B cell (primary cell): ENCODE measurements around the gene CCKAR. TPM values are rescaled to one million over a fixed set of nuclear protein-coding genes. Genes with fewer than 3 reads are reported as not detected.

Experiments used
- ATAC-seq: fragments of 200-7000 bp; cut with Tn5 transposase; one replicate; pipeline ENCODE4 v1.10.0; 2021; ENCODE audit warnings: low read depth, mild to moderate bottlenecking, moderate number of reproducible peaks, moderate library complexity
- CTCF ChIA-PET: fragments of 350-600 bp; sonication (Branson Sonifier 250); formaldehyde crosslinking; loops from one replicate; lab custom pipeline; 2021; ENCODE audit warnings: antibody characterized with exemption, inconsistent platforms; lab: Charles Lee
- POLR2A ChIA-PET: fragments of 350-600 bp; sonication (Branson Sonifier 250); formaldehyde crosslinking; loops from one replicate; lab custom pipeline; 2021; ENCODE audit warnings: antibody characterized with exemption; lab: Charles Lee
- DNase-seq: peaks from one replicate; pipeline ENCODE4 v3.0.0; 2013
- H2AFZ ChIP-seq: 2 replicates; pipeline ENCODE4 v1.6.1; 2012; ENCODE audit warnings: mild to moderate bottlenecking, low read depth, low read length; ENCODE audit not compliant: insufficient read depth, poor library complexity, severe bottlenecking
- H3K27ac ChIP-seq, 2 donors: 1 replicate in 1 of 2; 2 replicates in 1 of 2; pipeline ENCODE4 v1.5.1; 2012 to 2013; ENCODE audit warnings: low read length in 2 of 2, mild to moderate bottlenecking in 2 of 2, moderate library complexity in 1 of 2
- H3K27me3 ChIP-seq, 4 experiments: fragments of 200-600 bp in 1 of 4; sonication (generic) in 1 of 4; replicated peaks in 1 of 4; 1 replicate in 2 of 4; 2 replicates in 2 of 4; pipeline versions ENCODE4 v1.6.1 to v1.7.0; 2013 to 2016; ENCODE audit warnings: low read length in 3 of 4, mild to moderate bottlenecking in 2 of 4, mixed read lengths in 1 of 4, moderate library complexity in 1 of 4; ENCODE audit not compliant: insufficient read depth in 4 of 4, control insufficient read depth in 3 of 4; ENCODE audit errors: control extremely low read depth in 1 of 4
- H3K36me3 ChIP-seq, 2 experiments: replicated peaks in 1 of 2; 1 replicate in 1 of 2; 2 replicates in 1 of 2; pipeline versions ENCODE4 v1.6.1 to v1.7.1; 2013; ENCODE audit warnings: low read length in 1 of 2; ENCODE audit not compliant: insufficient read depth in 2 of 2, control insufficient read depth in 1 of 2; ENCODE audit errors: control extremely low read depth in 1 of 2, extremely low read depth in 1 of 2
- H3K4me1 ChIP-seq, 2 donors: fragments of 200-600 bp in 1 of 2; sonication (generic) in 1 of 2; 1 replicate in 1 of 2; 2 replicates in 1 of 2; pipeline versions ENCODE4 v1.5.1 to v1.6.1; 2013 to 2017; ENCODE audit warnings: low read length in 2 of 2; ENCODE audit not compliant: control insufficient read depth in 2 of 2, insufficient read depth in 2 of 2
- H3K4me2 ChIP-seq: replicated peaks from 2 replicates; pipeline ENCODE3; 2012; ENCODE audit warnings: mild to moderate bottlenecking, low read depth, low read length; ENCODE audit not compliant: poor library complexity, severe bottlenecking
- H3K4me3 ChIP-seq, 5 experiments: fragments of 200-600 bp in 1 of 5; sonication (generic) in 1 of 5; 1 replicate in 3 of 5; 2 replicates in 2 of 5; pipeline versions ENCODE4 v1.5.1 to v1.7.0; 2011 to 2016; ENCODE audit warnings: low read length in 4 of 5, mild to moderate bottlenecking in 4 of 5, low read depth in 2 of 5, control low read depth in 1 of 5, moderate library complexity in 1 of 5; ENCODE audit not compliant: insufficient read depth in 1 of 5; ENCODE audit errors: control extremely low read depth in 1 of 5, extremely low read depth in 1 of 5
- H3K79me2 ChIP-seq: fragments of 200-600 bp; sonication (generic); one replicate; pipeline ENCODE4 v1.6.0; 2016; ENCODE audit warnings: low read length; ENCODE audit not compliant: control insufficient read depth, insufficient read depth
- H3K9ac ChIP-seq: fragments of 200-600 bp; sonication (generic); 2 replicates; pipeline ENCODE4 v1.6.1; 2017; ENCODE audit warnings: mild to moderate bottlenecking, low read length, moderate library complexity
- H3K9me3 ChIP-seq, 3 donors: one replicate each; pipeline versions ENCODE4 v1.6.1 to v1.7.1; 2013; ENCODE audit warnings: low read length in 2 of 3; ENCODE audit not compliant: control insufficient read depth in 2 of 3, insufficient read depth in 1 of 3; ENCODE audit errors: control extremely low read depth in 1 of 3
- H4K20me1 ChIP-seq: 2 replicates; pipeline ENCODE4 v1.6.0; 2012; ENCODE audit warnings: mild to moderate bottlenecking, low read length; ENCODE audit not compliant: insufficient read depth, control insufficient read depth, poor library complexity, severe bottlenecking
- H3K27ac Mint-ChIP-seq: one replicate; pipeline ENCODE4 v1.8.0; 2021; ENCODE audit warnings: mixed read lengths
- H3K27me3 Mint-ChIP-seq: one replicate; pipeline ENCODE4 v1.8.0; 2021; ENCODE audit warnings: mixed read lengths
- H3K4me1 Mint-ChIP-seq: one replicate; pipeline ENCODE4 v1.8.0; 2021; ENCODE audit warnings: mixed read lengths
- H3K4me3 Mint-ChIP-seq: one replicate; pipeline ENCODE4 v1.8.0; 2021; ENCODE audit warnings: mixed read lengths
- H3K9me3 Mint-ChIP-seq: one replicate; pipeline ENCODE4 v1.8.0; 2022; ENCODE audit warnings: mixed read lengths; ENCODE audit not compliant: insufficient read depth
- EZH2 ChIP-seq: IDR thresholded peaks from 2 replicates; pipeline ENCODE4 v1.6.1; 2012; ENCODE audit warnings: borderline replicate concordance, low read depth, mild to moderate bottlenecking, moderate library complexity, low read length; ENCODE audit not compliant: insufficient read depth, poor library complexity, severe bottlenecking
- WGBS: methylation state at CpG from one replicate; pipeline ENCODE4 v1.1.5; 2013; ENCODE audit warnings: missing lambda C conversion rate; ENCODE audit not compliant: insufficient coverage; 5-methylcytosine and 5-hydroxymethylcytosine counted together
- intact Hi-C: fragments of 100-400 bp; cut with micrococcal nuclease; formaldehyde crosslinking; loops from one replicate; pipeline ENCODE4 v1.10.0; 2022
- polyA plus RNA-seq: library from polyadenylated mRNA; depleted of rRNA; stranded (reverse); fragments of >200 nt; gene quantifications from 2 replicates; pipeline ENCODE4 v1.2.3, GENCODE V29; 2012
- total RNA-seq, 2 donors: library from RNA; stranded (reverse); fragments of 120-200 nt in 1 of 2; gene quantifications; 1 replicate in 1 of 2; 2 replicates in 1 of 2; pipeline versions ENCODE4 v1.2.3 to v1.2.4, GENCODE V29; 2013 to 2022
- TF ChIP-seq, protein P1 (sequence below): fragments of 200-600 bp; IDR thresholded peaks from one replicate; pipeline ENCODE4 v1.8.0; 2022; ENCODE audit warnings: antibody characterized with exemption, mild to moderate bottlenecking

The CCKAR gene
- total and polyA plus RNA-seq, 2 donors (not counting 1 experiment from before 2014, with no cell fraction given), result not detected

- H3K79me2 ChIP-seq, result no peaks in the 10 kb centered on the region
- H3K27ac ChIP-seq, result no peak overlapping the region
- H2AFZ ChIP-seq, result no peak overlapping the region
- no peak overlapping the region for H3K4me2 ChIP-seq
- peaks cover 27% of the 10 kb centered on the region for H3K27me3 Mint-ChIP-seq
- DNase-seq, result no peak
- no peak overlapping the region for H3K4me3 Mint-ChIP-seq
- intact Hi-C loops, result no loop called here
- 20% methylated on average over 1 of the region's 2 CpGs for WGBS
- H3K4me1 Mint-ChIP-seq, result no peaks in the 10 kb centered on the region
- no peak overlapping the region for H3K27ac Mint-ChIP-seq
- peaks cover 0 to 2% (median 0%) of the 10 kb centered on the region in 3 donors for H3K9me3 ChIP-seq
- H3K4me1 ChIP-seq, result no peaks in the 10 kb centered on the region
- H3K27me3 ChIP-seq, result peaks cover 0 to 6% (median 3%) of the 10 kb centered on the region in 4 experiments
- H4K20me1 ChIP-seq, result no peaks in the 10 kb centered on the region
- CTCF ChIA-PET, result no interaction called here
- no peak overlapping the region for H3K4me3 ChIP-seq
- ATAC-seq, result no peak
- H3K9me3 Mint-ChIP-seq, result no peaks in the 10 kb centered on the region
- no peaks in the 10 kb centered on the region for H3K36me3 ChIP-seq
- H3K9ac ChIP-seq, result no peak overlapping the region
- TF ChIP-seq EZH2, result no peak
- TF ChIP-seq, protein P1, sequence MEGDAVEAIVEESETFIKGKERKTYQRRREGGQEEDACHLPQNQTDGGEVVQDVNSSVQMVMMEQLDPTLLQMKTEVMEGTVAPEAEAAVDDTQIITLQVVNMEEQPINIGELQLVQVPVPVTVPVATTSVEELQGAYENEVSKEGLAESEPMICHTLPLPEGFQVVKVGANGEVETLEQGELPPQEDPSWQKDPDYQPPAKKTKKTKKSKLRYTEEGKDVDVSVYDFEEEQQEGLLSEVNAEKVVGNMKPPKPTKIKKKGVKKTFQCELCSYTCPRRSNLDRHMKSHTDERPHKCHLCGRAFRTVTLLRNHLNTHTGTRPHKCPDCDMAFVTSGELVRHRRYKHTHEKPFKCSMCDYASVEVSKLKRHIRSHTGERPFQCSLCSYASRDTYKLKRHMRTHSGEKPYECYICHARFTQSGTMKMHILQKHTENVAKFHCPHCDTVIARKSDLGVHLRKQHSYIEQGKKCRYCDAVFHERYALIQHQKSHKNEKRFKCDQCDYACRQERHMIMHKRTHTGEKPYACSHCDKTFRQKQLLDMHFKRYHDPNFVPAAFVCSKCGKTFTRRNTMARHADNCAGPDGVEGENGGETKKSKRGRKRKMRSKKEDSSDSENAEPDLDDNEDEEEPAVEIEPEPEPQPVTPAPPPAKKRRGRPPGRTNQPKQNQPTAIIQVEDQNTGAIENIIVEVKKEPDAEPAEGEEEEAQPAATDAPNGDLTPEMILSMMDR, result no peak
- POLR2A ChIA-PET, result no interaction called here
These were observed 25.7 kb upstream of the CCKAR start for GRCh38 chr4:26515936-26516335.

DNA sequence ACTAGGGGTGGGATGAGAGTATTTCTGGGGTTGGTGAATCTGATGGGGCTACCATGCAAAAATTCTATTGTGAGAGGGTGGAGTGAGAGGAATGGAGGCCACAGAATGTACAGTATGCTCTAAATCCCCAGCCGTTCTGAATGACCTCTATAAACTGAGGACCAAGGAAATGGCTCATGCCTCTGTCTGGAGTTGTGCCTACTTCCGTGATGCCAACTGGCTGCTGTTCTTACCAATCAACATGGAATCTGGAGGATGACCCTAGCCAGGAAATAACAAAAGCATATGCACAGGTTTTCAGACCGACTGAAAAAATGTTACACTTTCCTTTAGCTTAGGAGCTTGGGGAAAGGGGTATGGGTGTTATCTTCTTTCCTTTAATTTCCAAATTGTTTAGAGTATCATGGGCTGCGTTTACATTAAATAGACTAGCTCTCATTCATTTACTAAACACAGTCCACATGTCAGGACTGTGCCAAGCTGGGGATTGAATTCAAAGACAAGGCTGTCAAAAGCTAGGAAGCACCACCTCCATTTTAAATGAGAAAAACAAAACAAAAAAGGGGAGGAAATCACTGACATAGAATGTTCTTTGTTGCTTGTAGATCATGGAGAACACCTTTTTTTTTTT is 20.2 kb upstream of the CCKAR start:
- Histone ChIP-seq H3K4me1 (no peaks in the 10 kb centered on the region), H3K27ac (no peak overlapping the region), H3K4me2 (no peak overlapping the region), H2AFZ (no peak overlapping the region), H3K9ac (no peak overlapping the region), H3K27me3 (peaks cover 0 to 4% (median 0%) of the 10 kb centered on the region in 4 experiments), H3K9me3 (peaks cover 0 to 2% (median 0%) of the 10 kb centered on the region in 3 donors), H3K4me3 (no peak overlapping the region), H3K36me3 (no peaks in the 10 kb centered on the region), H4K20me1 (no peaks in the 10 kb centered on the region), H3K79me2 (no peaks in the 10 kb centered on the region)
- Mint-ChIP-seq H3K4me3 (no peak overlapping the region), H3K27ac (no peak overlapping the region), H3K4me1 (no peaks in the 10 kb centered on the region), H3K9me3 (no peaks in the 10 kb centered on the region), H3K27me3 (peaks cover 18% of the 10 kb centered on the region)
- ATAC-seq (no peak), DNase-seq (no peak)
- intact Hi-C loops, result no loop called here
- WGBS, result 50% methylated on average over 2 of the region's 4 CpGs
- POLR2A ChIA-PET, result no interaction called here
- TF ChIP-seq EZH2, result no peak
- TF ChIP-seq, protein P1, result no peak
- CTCF ChIA-PET, result no interaction called here
